Kidney (tissue), 14 donors: ENCODE measurements around the gene TBR1. TPM values are rescaled to one million over a fixed set of nuclear protein-coding genes. Genes with fewer than 3 reads are reported as not detected.

Source experiments
- DNase-seq, 5 donors: peaks; one replicate each; pipeline ENCODE4 v3.0.0-alpha.2; 2013 to 2020
- FAIRE-seq: peaks from 2 replicates; lab custom pipeline; 2012; peaks lifted over from hg19 to GRCh38; lab: Jason Lieb, UNC
- H3K27ac ChIP-seq, 2 donors: one replicate each; pipeline ENCODE4 v1.7.0; 2013; ENCODE audit warnings: low read depth in 2 of 2, low read length in 2 of 2, inconsistent platforms in 1 of 2
- H3K27me3 ChIP-seq: one replicate; pipeline ENCODE4 v1.7.1; 2013; ENCODE audit warnings: low read length, inconsistent platforms; ENCODE audit not compliant: control insufficient read depth, insufficient read depth
- H3K36me3 ChIP-seq, 3 donors: one replicate each; pipeline versions ENCODE4 v1.7.0 to v1.7.1; 2013; ENCODE audit warnings: low read length in 3 of 3, control low read depth in 1 of 3, inconsistent platforms in 1 of 3; ENCODE audit not compliant: insufficient read depth in 3 of 3, control insufficient read depth in 2 of 3
- H3K4me1 ChIP-seq, 3 donors: one replicate each; pipeline versions ENCODE4 v1.7.0 to v1.7.1; 2013; ENCODE audit warnings: low read length in 3 of 3, inconsistent platforms in 1 of 3, low read depth in 1 of 3; ENCODE audit not compliant: control insufficient read depth in 2 of 3, insufficient read depth in 2 of 3
- H3K4me3 ChIP-seq, 3 donors: one replicate each; pipeline versions ENCODE4 v1.7.0 to v1.8.1; 2013; ENCODE audit warnings: low read length in 3 of 3, control low read depth in 1 of 3, inconsistent platforms in 1 of 3
- H3K9ac ChIP-seq, 3 donors: one replicate each; pipeline versions ENCODE4 v1.7.0 to v1.7.1; 2013; ENCODE audit warnings: low read length in 3 of 3, control low read depth in 1 of 3, inconsistent platforms in 1 of 3
- H3K9me3 ChIP-seq, 3 donors: one replicate each; pipeline versions ENCODE4 v1.7.0 to v1.7.1; 2013; ENCODE audit warnings: low read length in 3 of 3, control low read depth in 1 of 3, inconsistent platforms in 1 of 3; ENCODE audit not compliant: control insufficient read depth in 2 of 3, insufficient read depth in 1 of 3
- intact Hi-C: fragments of 100-400 bp; cut with DNase I; formaldehyde crosslinking; loops from one replicate; pipeline ENCODE4 v1.11.1; 2022
- polyA plus RNA-seq: library from polyadenylated mRNA; stranded (reverse); fragments of 350-450 nt; fragmentation: Illumina TruSeq; extraction: RNeasy Lipid Tissue Mini Kit (QIAGEN cat#74804); gene quantifications from one replicate; pipeline ENCODE4 v1.2.3, GENCODE V29; 2014; ENCODE audit warnings: low read depth, low replicate concordance; ENCODE audit not compliant: insufficient read depth
- total RNA-seq: library from RNA; stranded (reverse); fragmentation: NEBNext Ultra II Directional; extraction: Animal tissue kit (Norgen Biotek cat#: 25700); gene quantifications from one replicate; pipeline ENCODE4 v1.2.1, GENCODE V29; 2021
- TF ChIP-seq, protein P1 (sequence below): IDR thresholded peaks from 3 replicates; pipeline ENCODE4 v1.5.1; 2012; ENCODE audit warnings: mild to moderate bottlenecking, moderate library complexity, borderline replicate concordance; ENCODE audit not compliant: insufficient read depth; ENCODE audit errors: extremely low read depth
- donor health status: control.
- donor health status: control.
- donor health status: control.
- donor health status: control.
- donor health status: control.
- donor health status: DM: yes; HTN: yes; CAD: no.
- donor health status: Normal renal cell carcinoma (clear cell type).

The TBR1 gene
- total and polyA plus RNA-seq, 2 donors from 2014 or later: not detected

DNA sequence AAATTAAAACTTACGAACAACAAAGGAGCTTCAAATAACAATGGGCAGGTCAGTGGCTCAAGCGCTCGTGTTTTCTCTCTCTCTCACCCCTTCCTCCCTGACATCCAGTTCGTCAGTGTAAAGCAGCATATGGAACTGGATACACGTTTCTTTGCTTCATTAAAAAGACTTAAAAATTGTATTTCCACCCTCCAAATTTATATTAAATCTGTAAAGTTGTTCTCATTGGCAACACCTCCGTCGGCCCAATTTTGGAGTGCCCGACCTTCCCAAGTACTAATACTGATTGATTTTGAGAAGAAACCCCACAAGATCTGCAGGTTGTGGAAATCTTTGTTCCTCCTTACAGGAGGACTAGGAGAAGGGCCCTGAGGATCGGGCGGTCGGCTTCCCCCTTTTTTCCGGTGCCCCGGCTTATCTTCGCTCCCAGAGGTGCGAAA, 2.2 kb downstream of the TBR1 start:
- Histone ChIP-seq H3K9me3 (no peaks in the 10 kb centered on the region), H3K9ac (no peak overlapping the region), H3K4me1 (peaks cover 0 to 7% (median 0%) of the 10 kb centered on the region in 3 donors), H3K4me3 (no peak overlapping the region), H3K27me3 (peaks cover 88% of the 10 kb centered on the region), H3K27ac (no peak overlapping the region), H3K36me3 (no peaks in the 10 kb centered on the region)
- DNase-seq (peak in 1 of 5 donors; percentile 3), FAIRE-seq (no peak)
- intact Hi-C loops: no loop called here
- TF ChIP-seq, protein P1, sequence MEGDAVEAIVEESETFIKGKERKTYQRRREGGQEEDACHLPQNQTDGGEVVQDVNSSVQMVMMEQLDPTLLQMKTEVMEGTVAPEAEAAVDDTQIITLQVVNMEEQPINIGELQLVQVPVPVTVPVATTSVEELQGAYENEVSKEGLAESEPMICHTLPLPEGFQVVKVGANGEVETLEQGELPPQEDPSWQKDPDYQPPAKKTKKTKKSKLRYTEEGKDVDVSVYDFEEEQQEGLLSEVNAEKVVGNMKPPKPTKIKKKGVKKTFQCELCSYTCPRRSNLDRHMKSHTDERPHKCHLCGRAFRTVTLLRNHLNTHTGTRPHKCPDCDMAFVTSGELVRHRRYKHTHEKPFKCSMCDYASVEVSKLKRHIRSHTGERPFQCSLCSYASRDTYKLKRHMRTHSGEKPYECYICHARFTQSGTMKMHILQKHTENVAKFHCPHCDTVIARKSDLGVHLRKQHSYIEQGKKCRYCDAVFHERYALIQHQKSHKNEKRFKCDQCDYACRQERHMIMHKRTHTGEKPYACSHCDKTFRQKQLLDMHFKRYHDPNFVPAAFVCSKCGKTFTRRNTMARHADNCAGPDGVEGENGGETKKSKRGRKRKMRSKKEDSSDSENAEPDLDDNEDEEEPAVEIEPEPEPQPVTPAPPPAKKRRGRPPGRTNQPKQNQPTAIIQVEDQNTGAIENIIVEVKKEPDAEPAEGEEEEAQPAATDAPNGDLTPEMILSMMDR: no peak

DNA sequence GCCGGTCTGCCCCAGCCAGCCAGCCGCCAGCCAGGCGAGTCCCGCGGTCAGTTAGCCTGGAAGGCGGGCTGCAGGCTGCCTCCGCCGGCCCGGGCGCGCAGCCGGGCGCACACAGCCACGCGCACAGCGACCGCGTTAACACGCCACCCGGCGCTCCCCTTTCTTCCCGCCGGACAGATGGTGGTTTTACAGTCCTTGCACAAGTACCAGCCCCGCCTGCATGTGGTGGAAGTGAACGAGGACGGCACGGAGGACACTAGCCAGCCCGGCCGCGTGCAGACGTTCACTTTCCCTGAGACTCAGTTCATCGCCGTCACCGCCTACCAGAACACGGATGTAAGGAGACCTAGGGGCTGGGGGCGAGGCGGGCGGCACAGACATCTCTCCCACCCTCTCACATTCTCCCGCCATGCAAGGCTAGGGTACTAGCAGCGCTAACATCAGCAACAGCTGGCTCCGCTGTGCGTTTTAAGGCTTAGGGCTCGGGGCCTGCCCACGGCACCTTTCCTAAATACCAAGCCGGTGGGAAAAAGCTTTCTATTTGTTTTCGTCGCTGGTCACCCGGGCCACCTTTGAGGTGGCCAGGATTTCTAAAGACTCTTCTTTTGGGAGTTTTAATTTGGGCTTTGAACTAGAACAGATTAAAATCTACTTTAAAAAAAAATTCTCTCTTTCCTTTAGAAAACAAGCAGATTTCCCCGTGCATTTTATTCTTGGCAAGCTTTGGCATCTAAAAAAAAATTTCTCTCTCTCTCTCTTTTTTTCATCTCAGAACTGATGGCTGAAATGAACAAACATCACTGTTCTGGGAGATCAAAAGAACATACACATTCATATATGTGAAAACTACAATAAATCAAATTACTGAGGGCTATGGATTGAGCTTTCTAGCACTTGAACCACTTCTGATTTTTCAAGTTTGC, 2.9 kb downstream of the TBR1 start:
- intact Hi-C loops: no loop called here
- H3K9me3 ChIP-seq: no peaks in the 10 kb centered on the region
- FAIRE-seq: no peak
- H3K9ac ChIP-seq: no peak overlapping the region
- TF ChIP-seq, protein P1: no peak
- no peaks in the 10 kb centered on the region for H3K36me3 ChIP-seq
- peak in 4 of 5 donors; percentile 41 to 66 (median 59) for DNase-seq
- H3K27ac ChIP-seq: no peak overlapping the region
- H3K27me3 ChIP-seq: peaks cover 83% of the 10 kb centered on the region
- no peak overlapping the region for H3K4me3 ChIP-seq
- peaks cover 0 to 10% (median 0%) of the 10 kb centered on the region in 3 donors for H3K4me1 ChIP-seq

DNA sequence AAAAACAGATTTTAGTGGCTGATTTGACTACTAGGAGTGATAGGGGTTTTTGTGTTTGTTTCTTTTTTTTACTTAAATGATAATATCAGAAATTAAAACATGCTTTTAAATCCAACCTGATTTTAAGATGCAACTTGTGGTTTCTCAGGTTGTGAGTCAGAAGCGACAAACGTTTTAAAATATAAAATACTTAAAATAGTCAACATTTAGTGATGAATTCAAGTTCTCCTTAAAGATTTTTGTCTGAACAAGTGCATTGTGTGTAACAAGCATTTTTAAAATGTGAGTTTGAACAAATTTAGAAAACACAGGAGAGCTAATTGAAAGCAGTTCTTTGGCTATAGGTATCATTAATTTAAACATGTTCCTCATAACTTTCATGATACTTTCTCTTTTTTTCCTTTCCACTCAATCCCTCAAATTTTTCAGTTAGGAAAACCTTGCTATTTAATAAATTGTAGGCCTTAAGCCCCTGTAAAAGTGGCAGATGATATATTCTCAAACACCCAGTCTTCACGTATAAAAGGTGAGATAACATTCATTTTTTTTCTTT, 3.6 kb downstream of the TBR1 start:
- H3K9ac ChIP-seq: no peak overlapping the region
- TF ChIP-seq, protein P1: no peak
- peaks cover 87% of the 10 kb centered on the region for H3K27me3 ChIP-seq
- H3K9me3 ChIP-seq: no peaks in the 10 kb centered on the region
- H3K4me3 ChIP-seq: no peak overlapping the region
- DNase-seq (peak in 2 of 5 donors; percentile 2 to 28), FAIRE-seq (no peak)
- no peaks in the 10 kb centered on the region for H3K36me3 ChIP-seq
- intact Hi-C loops: no loop called here
- H3K4me1 ChIP-seq: peaks cover 0 to 10% (median 0%) of the 10 kb centered on the region in 3 donors
- no peak overlapping the region for H3K27ac ChIP-seq
